HL-60/S4 treated with phorbol 12-myristate 13-acetate at 8.2 ng/mL for 4 days and 3 days (cell line): ENCODE measurements around the gene IL22RA1.

ENCODE experiments used
- in situ Hi-C: fragments of 300-500 bp; cut with MboI; formaldehyde crosslinking; loops from 2 replicates; pipeline ENCODE4 v1.15.0; 2022; ENCODE audit warnings: low sequenced_read_pairs

IL22RA1 gene

GRCh38 chr1:24100945-24101737, 41.8 kb downstream of the IL22RA1 start:
- in situ Hi-C loops, result no loop called here

GRCh38 chr1:24098943-24099638, 43.8 kb downstream of the IL22RA1 start:
- in situ Hi-C loops, result loop anchor here (25.0 kb wide), 1 partner anchor 288 kb away; no protein-coding TSS in a partner anchor

- in situ Hi-C loops, result loop anchor here (25.0 kb wide), 1 partner anchor 289 kb away; no protein-coding TSS in a partner anchor
Measured at GRCh38 chr1:24098102-24098501, 44.8 kb downstream of the IL22RA1 start.

GRCh38 chr1:24097663-24098062, 45.3 kb downstream of the IL22RA1 start:
- in situ Hi-C loops, result loop anchor here (25.0 kb wide), 1 partner anchor 290 kb away; no protein-coding TSS in a partner anchor

DNA sequence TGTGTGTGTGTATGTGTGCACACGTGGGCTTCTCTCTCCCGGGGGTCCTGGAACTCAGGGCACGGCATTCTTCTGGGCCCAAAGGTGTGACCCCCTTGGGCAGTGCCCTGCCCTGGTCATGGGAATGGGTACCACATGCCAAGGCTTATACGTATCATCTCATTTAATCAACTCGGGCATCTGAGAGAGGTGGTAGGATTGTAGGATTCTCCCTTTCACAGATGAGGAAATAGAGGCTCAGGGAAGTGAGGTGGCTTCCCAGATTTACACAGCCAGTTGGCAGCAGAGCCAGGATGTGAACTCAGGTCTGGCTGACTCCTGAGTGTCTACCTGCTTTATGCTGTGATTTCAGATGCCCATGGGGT, 46.2 kb downstream of the IL22RA1 start:
- in situ Hi-C loops, result loop anchor here (25.0 kb wide), 1 partner anchor 291 kb away; no protein-coding TSS in a partner anchor

- in situ Hi-C loops, result loop anchor here (25.0 kb wide), 1 partner anchor 291 kb away; no protein-coding TSS in a partner anchor
Measured at GRCh38 chr1:24096009-24096738, 46.8 kb downstream of the IL22RA1 start.

- in situ Hi-C loops, result loop anchor here (25.0 kb wide), 1 partner anchor 292 kb away; no protein-coding TSS in a partner anchor
Measured at GRCh38 chr1:24095140-24095859, 47.6 kb downstream of the IL22RA1 start.

DNA sequence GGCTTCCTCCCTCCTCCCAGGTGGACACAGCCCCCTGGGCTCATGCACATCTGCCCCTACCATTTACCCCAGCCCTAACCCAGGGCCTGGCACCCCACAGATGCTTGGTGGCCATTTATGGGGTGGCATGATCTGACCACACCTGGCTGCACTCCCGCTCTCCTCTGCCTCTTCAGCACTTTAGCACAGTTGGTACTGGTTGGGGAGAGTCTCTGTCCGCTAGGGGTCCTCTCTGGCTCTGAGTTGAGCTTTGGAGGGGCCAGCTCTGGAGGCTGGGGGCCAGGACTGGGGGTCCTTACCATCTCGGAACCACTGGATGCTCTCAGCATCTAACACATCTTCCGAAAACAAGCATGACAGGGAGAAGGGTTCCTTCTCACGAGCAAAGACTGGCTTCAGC, 48.4 kb downstream of the IL22RA1 start:
- in situ Hi-C loops, result loop anchor here (25.0 kb wide), 1 partner anchor 293 kb away; no protein-coding TSS in a partner anchor

DNA sequence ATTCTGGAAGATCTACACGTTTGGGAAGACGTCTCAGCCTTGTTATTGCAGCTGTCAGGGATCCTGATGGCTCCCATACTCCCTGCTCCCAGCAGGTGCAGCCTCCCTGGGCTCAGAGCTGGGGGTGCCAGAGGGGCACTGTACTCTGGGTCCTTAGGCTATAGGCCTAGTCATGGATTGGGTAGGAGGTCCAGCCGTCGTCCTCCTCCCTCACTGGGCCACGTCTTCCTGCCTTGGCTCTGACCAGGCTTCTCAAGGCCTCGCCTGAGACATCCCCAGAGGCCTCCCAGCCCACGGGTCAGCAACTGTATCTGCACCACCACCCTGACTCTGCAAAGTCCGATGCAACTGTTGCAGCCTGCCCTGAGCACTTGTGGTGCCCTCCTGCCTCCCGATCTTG, 49.2 kb downstream of the IL22RA1 start:
- in situ Hi-C loops, result loop anchor here (25.0 kb wide), 1 partner anchor 294 kb away; no protein-coding TSS in a partner anchor

DNA sequence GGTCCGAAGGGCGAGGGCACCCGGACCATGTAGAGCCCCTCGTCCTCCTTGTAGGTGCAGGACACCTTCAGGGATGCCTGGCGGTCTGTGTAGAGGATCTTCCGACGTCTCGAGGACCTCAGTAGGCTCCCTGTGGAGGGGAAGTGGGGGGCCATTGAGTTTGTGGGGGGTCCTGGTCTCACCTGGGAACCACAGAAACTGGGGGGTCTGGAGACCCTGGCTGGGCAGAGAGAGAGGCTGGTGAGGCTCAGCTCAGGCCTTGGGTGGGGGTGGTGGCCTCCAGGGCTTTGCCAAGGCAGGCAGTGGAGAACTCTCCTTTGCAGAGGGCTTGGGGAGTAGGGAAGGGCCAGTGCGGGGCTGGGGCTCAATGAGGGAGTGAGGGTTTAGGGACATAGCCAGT, 50.0 kb downstream of the IL22RA1 start:
- in situ Hi-C loops, result loop anchor here (25.0 kb wide), 1 partner anchor 294 kb away; no protein-coding TSS in a partner anchor

DNA sequence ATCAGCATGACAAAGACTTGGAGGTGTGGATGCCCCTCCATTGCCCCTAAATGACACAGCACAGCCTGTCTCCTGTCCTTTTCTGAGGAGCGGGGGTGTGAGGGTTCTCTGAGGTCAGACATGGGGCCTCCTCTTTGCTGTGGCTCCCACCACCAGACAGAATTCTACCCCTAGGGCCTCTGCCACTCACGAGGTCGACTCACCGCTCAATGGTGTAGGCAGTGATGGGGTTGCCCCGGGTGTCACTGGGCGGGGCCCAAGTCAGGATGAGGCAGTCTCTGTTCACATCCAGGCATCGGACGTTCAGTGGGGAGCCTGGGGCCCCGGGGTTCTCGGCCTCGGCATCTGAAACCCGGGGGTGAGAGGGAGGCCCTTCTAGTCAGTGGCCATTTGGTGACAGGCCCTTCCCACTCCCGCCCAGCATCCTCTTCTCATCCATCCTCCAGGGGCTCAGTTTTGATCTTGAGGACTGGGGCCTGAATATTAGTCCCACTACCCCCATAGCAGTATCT, 50.9 kb downstream of the IL22RA1 start:
- in situ Hi-C loops, result loop anchor here (25.0 kb wide), 1 partner anchor 295 kb away; no protein-coding TSS in a partner anchor

DNA sequence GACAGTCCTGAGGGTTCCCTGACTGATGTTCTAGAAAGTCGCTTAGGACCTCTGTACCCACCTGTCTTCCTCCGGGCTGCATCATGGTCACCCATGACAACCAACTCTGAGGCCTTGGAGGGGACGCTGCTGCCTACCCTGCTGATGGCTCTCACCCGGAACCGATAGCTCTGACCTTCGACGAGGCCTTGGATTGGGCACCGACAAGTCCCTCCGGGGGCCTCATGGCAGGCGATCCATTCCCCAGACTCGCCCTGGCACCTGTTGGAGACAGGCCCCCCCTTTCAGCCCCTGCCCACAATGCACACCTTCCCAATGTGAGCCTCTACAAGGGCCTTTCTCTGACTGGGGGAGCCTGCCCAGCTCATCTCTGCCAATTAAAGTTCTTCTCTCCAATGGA, 52.2 kb downstream of the IL22RA1 start:
- in situ Hi-C loops, result loop anchor here (25.0 kb wide), 1 partner anchor 297 kb away; no protein-coding TSS in a partner anchor

- in situ Hi-C loops, result loop anchor here (25.0 kb wide), 1 partner anchor 297 kb away; no protein-coding TSS in a partner anchor
Measured at GRCh38 chr1:24089743-24090555, 53.0 kb downstream of the IL22RA1 start.

- in situ Hi-C loops, result loop anchor here (25.0 kb wide), 1 partner anchor 298 kb away; no protein-coding TSS in a partner anchor
Measured at GRCh38 chr1:24089027-24089742, 53.8 kb downstream of the IL22RA1 start.

DNA sequence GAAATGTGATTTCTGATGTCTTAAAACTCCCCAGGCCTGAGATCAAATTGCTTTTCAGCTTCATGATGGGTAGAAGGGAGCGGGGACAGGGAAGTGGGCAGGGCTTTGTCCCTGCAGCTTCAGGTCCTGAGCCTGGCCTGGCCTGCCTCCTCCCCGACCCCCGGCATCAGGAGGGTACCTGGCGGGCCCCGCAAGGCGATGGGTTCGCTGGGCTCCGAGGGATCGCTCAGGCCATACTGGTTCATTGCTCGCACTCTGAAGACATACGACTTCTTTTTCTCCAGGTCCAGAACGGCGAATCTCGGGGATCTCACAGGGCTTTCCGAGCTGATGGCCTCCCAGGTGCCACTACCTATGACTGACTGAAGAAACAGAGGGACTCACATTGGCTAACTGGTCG, 56.5 kb downstream of the IL22RA1 start:
- in situ Hi-C loops, result loop anchor here (25.0 kb wide), 1 partner anchor 301 kb away; no protein-coding TSS in a partner anchor

GRCh38 chr1:24085546-24085945, 57.4 kb downstream of the IL22RA1 start:
- in situ Hi-C loops, result loop anchor here (25.0 kb wide), 1 partner anchor 302 kb away; no protein-coding TSS in a partner anchor

DNA sequence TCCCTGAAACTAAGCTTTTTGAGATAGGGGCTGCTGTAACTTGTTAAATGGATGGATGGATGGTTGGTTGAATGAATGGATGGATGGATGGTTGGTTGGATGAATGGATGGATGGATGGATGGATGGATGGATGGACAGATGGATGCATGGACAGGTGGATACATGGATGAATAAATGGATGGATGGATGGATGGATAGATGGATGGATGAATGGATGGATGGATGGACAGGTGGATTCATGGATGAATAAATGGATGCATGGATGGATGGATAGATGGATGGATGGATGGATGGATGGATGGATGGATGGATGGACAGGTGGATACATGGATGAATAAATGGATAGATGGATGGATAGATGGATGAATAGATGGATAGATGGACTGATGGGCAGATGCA, 57.9 kb downstream of the IL22RA1 start:
- in situ Hi-C loops, result loop anchor here (25.0 kb wide), 1 partner anchor 302 kb away; no protein-coding TSS in a partner anchor

DNA sequence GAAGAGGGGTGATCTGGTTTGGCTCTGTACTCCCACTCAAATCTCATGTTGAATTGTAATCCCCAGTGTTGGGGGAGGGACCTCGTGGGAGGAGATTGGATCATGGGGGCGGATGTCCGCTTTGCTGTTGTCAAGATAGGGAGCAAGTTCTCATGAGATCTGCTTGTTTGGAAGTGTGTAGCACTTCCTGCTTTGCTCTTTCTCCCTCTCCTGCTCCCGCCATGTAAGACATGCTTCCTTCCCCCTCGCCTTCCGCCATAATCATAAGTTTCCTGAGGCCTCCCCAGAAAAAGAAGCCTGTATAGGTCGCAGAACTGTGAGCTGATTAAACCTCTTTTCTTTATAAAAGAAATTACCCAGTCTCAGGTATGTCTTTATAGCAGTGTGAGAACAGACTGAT, 58.9 kb downstream of the IL22RA1 start:
- in situ Hi-C loops, result loop anchor here (25.0 kb wide), 1 partner anchor 303 kb away; no protein-coding TSS in a partner anchor
